HEK293 (cell line): ENCODE data around the gene CTNNA2.

Source experiments
- CTCF ChIA-PET: fragments of 350-600 bp; formaldehyde crosslinking; extraction: SDS; loops from one replicate; lab custom pipeline; 2021; ENCODE audit warnings: antibody characterized with exemption; lab: Yijun Ruan, JAX
- POLR2A ChIA-PET: fragments of 300-600 bp; formaldehyde crosslinking; extraction: SDS; loops from one replicate; lab custom pipeline; 2020; ENCODE audit warnings: antibody characterized with exemption, inconsistent platforms; lab: Yijun Ruan, JAX
- H3K27ac ChIP-seq: fragments of 200-500 bp; sonication (Bioruptor generic); 2 replicates; pipeline ENCODE4 v1.5.1; 2014; ENCODE audit warnings: low read depth, low read length, control low read depth, inconsistent platforms; ENCODE audit errors: extremely low read depth
- H3K36me3 ChIP-seq, 2 experiments: fragments of 200-500 bp in 1 of 2; sonication (Bioruptor generic) in 1 of 2; 1 replicate in 1 of 2; 2 replicates in 1 of 2; pipeline ENCODE4 v1.5.1; 2014 to 2017; ENCODE audit warnings: inconsistent platforms in 2 of 2, low read length in 2 of 2; ENCODE audit not compliant: control insufficient read depth in 2 of 2, insufficient read depth in 1 of 2
- H3K4me1 ChIP-seq: fragments of 200-500 bp; sonication (Bioruptor generic); 2 replicates; pipeline ENCODE4 v1.5.1; 2014; ENCODE audit warnings: mild to moderate bottlenecking, low read length, inconsistent platforms; ENCODE audit not compliant: control insufficient read depth, insufficient read depth
- H3K4me3 ChIP-seq: 2 replicates; pipeline ENCODE4 v1.5.1; 2011; ENCODE audit warnings: low read depth, mild to moderate bottlenecking, control low read depth, low read length, moderate library complexity
- H3K9me3 ChIP-seq: fragments of 200-500 bp; sonication (Bioruptor generic); 2 replicates; pipeline ENCODE4 v1.5.1; 2014; ENCODE audit warnings: low read depth, low read length, inconsistent platforms; ENCODE audit not compliant: control insufficient read depth, insufficient read depth
- BCL11A ChIP-seq: fragments of 450-650 bp; formaldehyde crosslinking; IDR thresholded peaks from 2 replicates; pipeline ENCODE4 v1.5.1; 2016; ENCODE audit warnings: low read depth, missing biosample characterization, missing genetic modification characterization
- EGR2 ChIP-seq: fragments of 450-650 bp; formaldehyde crosslinking; IDR thresholded peaks from 2 replicates; pipeline ENCODE4 v1.5.1; 2016; ENCODE audit warnings: low read depth, missing biosample characterization, missing genetic modification characterization
- GLI2 ChIP-seq: fragments of 450-650 bp; formaldehyde crosslinking; IDR thresholded peaks from 2 replicates; pipeline ENCODE4; 2017; ENCODE audit warnings: missing biosample characterization, missing genetic modification characterization, low read depth, borderline replicate concordance
- KLF16 ChIP-seq: fragments of 450-650 bp; formaldehyde crosslinking; IDR thresholded peaks from 2 replicates; pipeline ENCODE4 v1.5.1; 2017; ENCODE audit warnings: missing biosample characterization, missing genetic modification characterization
- KLF9 ChIP-seq: fragments of 450-650 bp; formaldehyde crosslinking; IDR thresholded peaks from 2 replicates; pipeline ENCODE4 v1.5.1; 2016; ENCODE audit warnings: missing biosample characterization, missing genetic modification characterization, low read depth
- ZNF140 ChIP-seq: fragments of 450-650 bp; formaldehyde crosslinking; IDR thresholded peaks from 2 replicates; pipeline ENCODE4 v1.5.1; 2016; ENCODE audit warnings: missing biosample characterization, missing genetic modification characterization
- ZNF169 ChIP-seq: fragments of 450-650 bp; formaldehyde crosslinking; IDR thresholded peaks from 2 replicates; pipeline ENCODE4 v1.5.1; 2016; ENCODE audit warnings: missing biosample characterization, missing genetic modification characterization
- ZNF175 ChIP-seq: fragments of 450-650 bp; formaldehyde crosslinking; IDR thresholded peaks from 2 replicates; pipeline ENCODE4 v1.5.1; 2016; ENCODE audit warnings: missing biosample characterization, missing genetic modification characterization
- ZNF311 ChIP-seq: fragments of 450-650 bp; formaldehyde crosslinking; IDR thresholded peaks from 2 replicates; pipeline ENCODE4 v1.5.1; 2017; ENCODE audit warnings: missing biosample characterization, missing genetic modification characterization, borderline replicate concordance
- ZNF366 ChIP-seq: fragments of 450-650 bp; formaldehyde crosslinking; conservative IDR thresholded peaks from 2 replicates; pipeline ENCODE4 v1.5.1; 2016; ENCODE audit warnings: missing biosample characterization, missing genetic modification characterization
- ZNF473 ChIP-seq: fragments of 450-650 bp; formaldehyde crosslinking; IDR thresholded peaks from 2 replicates; pipeline ENCODE4 v1.5.1; 2017; ENCODE audit warnings: missing biosample characterization, missing genetic modification characterization
- ZNF571 ChIP-seq: fragments of 450-650 bp; formaldehyde crosslinking; IDR thresholded peaks from 2 replicates; pipeline ENCODE4 v1.5.0; 2017; ENCODE audit warnings: missing biosample characterization, missing genetic modification characterization
- ZNF610 ChIP-seq: fragments of 450-650 bp; formaldehyde crosslinking; IDR thresholded peaks from 2 replicates; pipeline ENCODE4 v1.5.1; 2016; ENCODE audit warnings: missing biosample characterization, missing genetic modification characterization, borderline replicate concordance
- ZNF843 ChIP-seq: fragments of 450-650 bp; formaldehyde crosslinking; IDR thresholded peaks from 2 replicates; pipeline ENCODE4 v1.5.1; 2016; ENCODE audit warnings: missing biosample characterization, missing genetic modification characterization
- ZSCAN23 ChIP-seq: fragments of 450-650 bp; formaldehyde crosslinking; IDR thresholded peaks from 2 replicates; pipeline ENCODE4 v1.5.1; 2016; ENCODE audit warnings: missing biosample characterization, missing genetic modification characterization
- TF ChIP-seq, protein P1 (sequence below): fragments of 450-650 bp; formaldehyde crosslinking; IDR thresholded peaks from 2 replicates; pipeline ENCODE4 v1.5.1; 2016; ENCODE audit warnings: missing biosample characterization, missing genetic modification characterization
- TF ChIP-seq, protein P2 (sequence below): fragments of 450-650 bp; formaldehyde crosslinking; IDR thresholded peaks from 2 replicates; pipeline ENCODE4 v1.5.1; 2016; ENCODE audit warnings: missing biosample characterization, missing genetic modification characterization
- TF ChIP-seq, protein P3 (sequence below): fragments of 450-650 bp; formaldehyde crosslinking; IDR thresholded peaks from 2 replicates; pipeline ENCODE4 v1.5.1; 2016; ENCODE audit warnings: missing biosample characterization, missing genetic modification characterization
- TF ChIP-seq, protein P4 (sequence below): fragments of 450-650 bp; formaldehyde crosslinking; IDR thresholded peaks from 2 replicates; pipeline ENCODE4 v1.5.1; 2016; ENCODE audit warnings: missing biosample characterization, missing genetic modification characterization, low read depth
- TF ChIP-seq, protein P5 (sequence below): fragments of 450-650 bp; IDR thresholded peaks from 2 replicates; pipeline ENCODE4 v1.5.1; 2018; ENCODE audit warnings: missing biosample characterization, mild to moderate bottlenecking, missing genetic modification characterization
- TF ChIP-seq, protein P6 (sequence below): fragments of 450-650 bp; formaldehyde crosslinking; IDR thresholded peaks from 2 replicates; pipeline ENCODE4 v1.5.1; 2016; ENCODE audit warnings: missing biosample characterization, missing genetic modification characterization
- TF ChIP-seq, protein P7 (sequence below): fragments of 450-650 bp; formaldehyde crosslinking; IDR thresholded peaks from 2 replicates; pipeline ENCODE4 v1.5.1; 2016; ENCODE audit warnings: missing biosample characterization, missing genetic modification characterization

Gene CTNNA2

DNA sequence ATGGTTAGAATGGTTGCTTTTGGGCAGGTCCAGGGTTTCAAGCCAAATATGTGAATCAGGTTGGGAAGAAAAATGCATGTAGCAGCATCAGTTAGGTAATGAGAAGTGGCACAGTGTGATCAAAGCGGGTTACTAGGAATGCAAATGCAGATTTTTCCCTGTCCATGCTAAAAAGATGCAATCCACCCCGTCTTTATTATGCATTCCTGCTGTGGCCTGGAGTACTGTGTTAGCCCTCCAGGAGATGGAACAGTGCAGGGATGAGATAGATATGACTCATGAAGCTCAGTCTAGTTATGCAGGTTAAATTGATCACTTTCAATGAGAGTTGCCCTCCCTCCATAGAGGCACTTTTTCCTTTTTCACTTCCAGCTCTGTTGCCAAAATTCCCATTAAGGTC, 283.8 kb downstream of the CTNNA2 start:
- POLR2A ChIA-PET: no interaction called here
- Histone ChIP-seq H3K9me3 (no peaks in the 10 kb centered on the region), H3K27ac (no peak overlapping the region), H3K36me3 (no peaks in the 10 kb centered on the region), H3K4me3 (no peak overlapping the region), H3K4me1 (no peaks in the 10 kb centered on the region)
- TF ChIP-seq ZNF366 (tag by site-specific recombination) (no peak), ZSCAN23 (tag by site-specific recombination) (no peak), ZNF140 (tag by site-specific recombination) (no peak), GLI2 (no peak), KLF16 (tag by site-specific recombination) (no peak), ZNF473 (tag by site-specific recombination) (no peak)
- TF ChIP-seq, protein P1, sequence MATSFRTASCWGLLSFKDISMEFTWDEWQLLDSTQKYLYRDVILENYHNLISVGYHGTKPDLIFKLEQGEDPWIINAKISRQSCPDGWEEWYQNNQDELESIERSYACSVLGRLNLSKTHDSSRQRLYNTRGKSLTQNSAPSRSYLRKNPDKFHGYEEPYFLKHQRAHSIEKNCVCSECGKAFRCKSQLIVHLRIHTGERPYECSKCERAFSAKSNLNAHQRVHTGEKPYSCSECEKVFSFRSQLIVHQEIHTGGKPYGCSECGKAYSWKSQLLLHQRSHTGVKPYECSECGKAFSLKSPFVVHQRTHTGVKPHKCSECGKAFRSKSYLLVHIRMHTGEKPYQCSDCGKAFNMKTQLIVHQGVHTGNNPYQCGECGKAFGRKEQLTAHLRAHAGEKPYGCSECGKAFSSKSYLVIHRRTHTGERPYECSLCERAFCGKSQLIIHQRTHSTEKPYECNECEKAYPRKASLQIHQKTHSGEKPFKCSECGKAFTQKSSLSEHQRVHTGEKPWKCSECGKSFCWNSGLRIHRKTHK (tag by site-specific recombination): no peak
- TF ChIP-seq, protein P2, sequence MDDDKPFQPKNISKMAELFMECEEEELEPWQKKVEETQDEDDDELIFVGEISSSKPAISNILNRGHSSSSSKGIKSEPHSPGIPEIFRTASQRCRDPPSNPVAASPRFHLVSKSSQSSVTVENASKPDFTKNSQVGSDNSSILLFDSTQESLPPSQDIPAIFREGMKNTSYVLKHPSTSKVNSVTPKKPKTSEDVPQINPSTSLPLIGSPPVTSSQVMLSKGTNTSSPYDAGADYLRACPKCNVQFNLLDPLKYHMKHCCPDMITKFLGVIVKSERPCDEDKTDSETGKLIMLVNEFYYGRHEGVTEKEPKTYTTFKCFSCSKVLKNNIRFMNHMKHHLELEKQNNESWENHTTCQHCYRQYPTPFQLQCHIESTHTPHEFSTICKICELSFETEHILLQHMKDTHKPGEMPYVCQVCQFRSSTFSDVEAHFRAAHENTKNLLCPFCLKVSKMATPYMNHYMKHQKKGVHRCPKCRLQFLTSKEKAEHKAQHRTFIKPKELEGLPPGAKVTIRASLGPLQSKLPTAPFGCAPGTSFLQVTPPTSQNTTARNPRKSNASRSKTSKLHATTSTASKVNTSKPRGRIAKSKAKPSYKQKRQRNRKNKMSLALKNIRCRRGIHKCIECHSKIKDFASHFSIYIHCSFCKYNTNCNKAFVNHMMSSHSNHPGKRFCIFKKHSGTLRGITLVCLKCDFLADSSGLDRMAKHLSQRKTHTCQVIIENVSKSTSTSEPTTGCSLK (tag by site-specific recombination): no peak
- TF ChIP-seq, protein P3, sequence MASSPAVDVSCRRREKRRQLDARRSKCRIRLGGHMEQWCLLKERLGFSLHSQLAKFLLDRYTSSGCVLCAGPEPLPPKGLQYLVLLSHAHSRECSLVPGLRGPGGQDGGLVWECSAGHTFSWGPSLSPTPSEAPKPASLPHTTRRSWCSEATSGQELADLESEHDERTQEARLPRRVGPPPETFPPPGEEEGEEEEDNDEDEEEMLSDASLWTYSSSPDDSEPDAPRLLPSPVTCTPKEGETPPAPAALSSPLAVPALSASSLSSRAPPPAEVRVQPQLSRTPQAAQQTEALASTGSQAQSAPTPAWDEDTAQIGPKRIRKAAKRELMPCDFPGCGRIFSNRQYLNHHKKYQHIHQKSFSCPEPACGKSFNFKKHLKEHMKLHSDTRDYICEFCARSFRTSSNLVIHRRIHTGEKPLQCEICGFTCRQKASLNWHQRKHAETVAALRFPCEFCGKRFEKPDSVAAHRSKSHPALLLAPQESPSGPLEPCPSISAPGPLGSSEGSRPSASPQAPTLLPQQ: no peak
- TF ChIP-seq, all 188 proteins: peak for 0
- CTCF ChIA-PET: interaction anchor here (0.6 kb wide), 1 partner anchor 61 kb away, joined by 4 read pairs; no protein-coding TSS in a partner anchor

DNA sequence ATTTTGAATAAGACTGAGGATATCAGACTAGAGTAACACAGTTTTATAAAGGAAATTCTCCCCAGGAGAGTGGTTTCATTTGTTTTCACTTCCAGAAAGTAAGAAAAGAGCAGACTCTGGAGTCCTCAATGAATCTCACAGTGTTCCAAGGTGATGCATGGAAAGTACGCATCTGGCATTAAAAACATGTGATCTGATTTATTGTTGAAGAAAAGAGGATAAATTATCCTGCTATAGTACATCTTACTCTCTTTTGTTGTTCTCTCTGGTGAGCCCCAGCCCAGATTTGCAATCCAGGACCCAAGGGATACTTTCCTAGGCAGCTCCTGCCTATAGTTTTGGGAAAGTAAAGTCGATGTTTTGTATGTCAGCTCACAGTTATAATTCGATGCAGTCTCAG, 285.9 kb downstream of the CTNNA2 start:
- no peak overlapping the region for H3K27ac ChIP-seq
- ChIA-PET CTCF (no interaction called here), POLR2A (no interaction called here)
- no peaks in the 10 kb centered on the region for H3K4me1 ChIP-seq
- no peak overlapping the region for H3K4me3 ChIP-seq
- no peaks in the 10 kb centered on the region for H3K36me3 ChIP-seq
- no peaks in the 10 kb centered on the region for H3K9me3 ChIP-seq
- TF ChIP-seq ZNF843 (tag by site-specific recombination) (no peak), KLF9 (tag by site-specific recombination) (no peak), ZNF175 (tag by site-specific recombination) (no peak), ZSCAN23 (tag by site-specific recombination) (no peak), ZNF311 (tag by site-specific recombination) (no peak), BCL11A (tag by site-specific recombination) (no peak), ZNF169 (tag by site-specific recombination) (no peak), EGR2 (tag by site-specific recombination) (no peak), ZNF571 (no peak), ZNF610 (tag by site-specific recombination) (no peak)
- TF ChIP-seq, protein P4, sequence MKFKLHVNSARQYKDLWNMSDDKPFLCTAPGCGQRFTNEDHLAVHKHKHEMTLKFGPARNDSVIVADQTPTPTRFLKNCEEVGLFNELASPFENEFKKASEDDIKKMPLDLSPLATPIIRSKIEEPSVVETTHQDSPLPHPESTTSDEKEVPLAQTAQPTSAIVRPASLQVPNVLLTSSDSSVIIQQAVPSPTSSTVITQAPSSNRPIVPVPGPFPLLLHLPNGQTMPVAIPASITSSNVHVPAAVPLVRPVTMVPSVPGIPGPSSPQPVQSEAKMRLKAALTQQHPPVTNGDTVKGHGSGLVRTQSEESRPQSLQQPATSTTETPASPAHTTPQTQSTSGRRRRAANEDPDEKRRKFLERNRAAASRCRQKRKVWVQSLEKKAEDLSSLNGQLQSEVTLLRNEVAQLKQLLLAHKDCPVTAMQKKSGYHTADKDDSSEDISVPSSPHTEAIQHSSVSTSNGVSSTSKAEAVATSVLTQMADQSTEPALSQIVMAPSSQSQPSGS (tag by site-specific recombination): no peak
- TF ChIP-seq, protein P5, sequence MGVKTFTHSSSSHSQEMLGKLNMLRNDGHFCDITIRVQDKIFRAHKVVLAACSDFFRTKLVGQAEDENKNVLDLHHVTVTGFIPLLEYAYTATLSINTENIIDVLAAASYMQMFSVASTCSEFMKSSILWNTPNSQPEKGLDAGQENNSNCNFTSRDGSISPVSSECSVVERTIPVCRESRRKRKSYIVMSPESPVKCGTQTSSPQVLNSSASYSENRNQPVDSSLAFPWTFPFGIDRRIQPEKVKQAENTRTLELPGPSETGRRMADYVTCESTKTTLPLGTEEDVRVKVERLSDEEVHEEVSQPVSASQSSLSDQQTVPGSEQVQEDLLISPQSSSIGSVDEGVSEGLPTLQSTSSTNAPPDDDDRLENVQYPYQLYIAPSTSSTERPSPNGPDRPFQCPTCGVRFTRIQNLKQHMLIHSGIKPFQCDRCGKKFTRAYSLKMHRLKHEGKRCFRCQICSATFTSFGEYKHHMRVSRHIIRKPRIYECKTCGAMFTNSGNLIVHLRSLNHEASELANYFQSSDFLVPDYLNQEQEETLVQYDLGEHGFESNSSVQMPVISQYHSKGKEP (tag by site-specific recombination): no peak
- TF ChIP-seq, protein P6, sequence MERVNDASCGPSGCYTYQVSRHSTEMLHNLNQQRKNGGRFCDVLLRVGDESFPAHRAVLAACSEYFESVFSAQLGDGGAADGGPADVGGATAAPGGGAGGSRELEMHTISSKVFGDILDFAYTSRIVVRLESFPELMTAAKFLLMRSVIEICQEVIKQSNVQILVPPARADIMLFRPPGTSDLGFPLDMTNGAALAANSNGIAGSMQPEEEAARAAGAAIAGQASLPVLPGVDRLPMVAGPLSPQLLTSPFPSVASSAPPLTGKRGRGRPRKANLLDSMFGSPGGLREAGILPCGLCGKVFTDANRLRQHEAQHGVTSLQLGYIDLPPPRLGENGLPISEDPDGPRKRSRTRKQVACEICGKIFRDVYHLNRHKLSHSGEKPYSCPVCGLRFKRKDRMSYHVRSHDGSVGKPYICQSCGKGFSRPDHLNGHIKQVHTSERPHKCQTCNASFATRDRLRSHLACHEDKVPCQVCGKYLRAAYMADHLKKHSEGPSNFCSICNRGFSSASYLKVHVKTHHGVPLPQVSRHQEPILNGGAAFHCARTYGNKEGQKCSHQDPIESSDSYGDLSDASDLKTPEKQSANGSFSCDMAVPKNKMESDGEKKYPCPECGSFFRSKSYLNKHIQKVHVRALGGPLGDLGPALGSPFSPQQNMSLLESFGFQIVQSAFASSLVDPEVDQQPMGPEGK (tag by site-specific recombination): no peak
- TF ChIP-seq, protein P7, sequence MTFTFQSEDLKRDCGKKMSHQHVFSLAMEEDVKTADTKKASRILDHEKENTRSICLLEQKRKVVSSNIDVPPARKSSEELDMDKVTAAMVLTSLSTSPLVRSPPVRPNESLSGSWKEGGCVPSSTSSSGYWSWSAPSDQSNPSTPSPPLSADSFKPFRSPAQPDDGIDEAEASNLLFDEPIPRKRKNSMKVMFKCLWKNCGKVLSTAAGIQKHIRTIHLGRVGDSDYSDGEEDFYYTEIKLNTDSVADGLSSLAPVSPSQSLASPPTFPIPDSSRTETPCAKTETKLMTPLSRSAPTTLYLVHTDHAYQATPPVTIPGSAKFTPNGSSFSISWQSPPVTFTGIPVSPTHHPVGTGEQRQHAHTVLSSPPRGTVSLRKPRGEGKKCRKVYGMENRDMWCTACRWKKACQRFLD: no peak
